Ramos (cell line): ENCODE results near the gene CRYL1.

Experiments used
- in situ Hi-C: fragments of 300-500 bp; cut with MboI; formaldehyde crosslinking; loops from one replicate; pipeline ENCODE4 v1.14.3; 2022; ENCODE audit warnings: low sequenced_read_pairs; ENCODE audit not compliant: unreplicated experiment

CRYL1 gene

DNA sequence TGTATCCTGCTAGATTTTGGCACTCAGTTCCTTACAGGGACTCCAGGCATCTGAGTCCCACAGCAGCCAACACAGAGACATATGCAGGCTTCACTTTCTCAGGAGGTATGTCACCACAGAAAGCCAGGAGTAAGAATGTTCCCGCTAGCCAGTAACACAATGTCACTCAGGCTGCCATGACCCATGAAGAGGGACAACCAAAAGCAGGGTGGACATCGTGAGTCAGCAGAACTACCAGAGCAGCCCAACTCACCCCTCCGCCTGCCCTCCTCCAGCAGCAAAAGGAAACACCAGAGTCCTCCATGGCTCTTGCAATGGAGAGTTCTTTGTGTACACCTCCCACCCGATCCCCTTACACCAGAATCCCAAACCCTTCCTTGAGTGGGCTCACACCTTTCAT is 95.4 kb downstream of the CRYL1 start:
- in situ Hi-C loops: no loop called here

DNA sequence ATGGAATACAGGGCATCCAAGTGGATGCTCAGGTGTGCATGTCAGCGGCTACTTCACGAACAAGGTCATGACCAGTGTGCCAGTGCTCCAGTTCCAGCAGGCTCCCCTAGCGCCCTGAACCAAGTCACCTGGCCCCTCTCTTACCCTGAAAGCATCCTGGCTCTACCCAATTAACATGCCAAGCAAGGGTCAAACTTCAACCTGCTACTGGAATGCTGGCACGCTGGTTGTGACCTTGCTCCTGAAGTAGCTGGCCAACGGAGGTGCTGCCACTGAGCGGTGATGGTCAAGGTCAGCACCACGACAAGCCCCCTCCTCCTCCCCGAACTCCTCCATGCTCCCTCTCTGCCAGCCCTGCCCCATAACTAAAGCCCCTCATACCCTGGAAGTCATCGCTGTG is 96.0 kb downstream of the CRYL1 start:
- in situ Hi-C loops: no loop called here

DNA sequence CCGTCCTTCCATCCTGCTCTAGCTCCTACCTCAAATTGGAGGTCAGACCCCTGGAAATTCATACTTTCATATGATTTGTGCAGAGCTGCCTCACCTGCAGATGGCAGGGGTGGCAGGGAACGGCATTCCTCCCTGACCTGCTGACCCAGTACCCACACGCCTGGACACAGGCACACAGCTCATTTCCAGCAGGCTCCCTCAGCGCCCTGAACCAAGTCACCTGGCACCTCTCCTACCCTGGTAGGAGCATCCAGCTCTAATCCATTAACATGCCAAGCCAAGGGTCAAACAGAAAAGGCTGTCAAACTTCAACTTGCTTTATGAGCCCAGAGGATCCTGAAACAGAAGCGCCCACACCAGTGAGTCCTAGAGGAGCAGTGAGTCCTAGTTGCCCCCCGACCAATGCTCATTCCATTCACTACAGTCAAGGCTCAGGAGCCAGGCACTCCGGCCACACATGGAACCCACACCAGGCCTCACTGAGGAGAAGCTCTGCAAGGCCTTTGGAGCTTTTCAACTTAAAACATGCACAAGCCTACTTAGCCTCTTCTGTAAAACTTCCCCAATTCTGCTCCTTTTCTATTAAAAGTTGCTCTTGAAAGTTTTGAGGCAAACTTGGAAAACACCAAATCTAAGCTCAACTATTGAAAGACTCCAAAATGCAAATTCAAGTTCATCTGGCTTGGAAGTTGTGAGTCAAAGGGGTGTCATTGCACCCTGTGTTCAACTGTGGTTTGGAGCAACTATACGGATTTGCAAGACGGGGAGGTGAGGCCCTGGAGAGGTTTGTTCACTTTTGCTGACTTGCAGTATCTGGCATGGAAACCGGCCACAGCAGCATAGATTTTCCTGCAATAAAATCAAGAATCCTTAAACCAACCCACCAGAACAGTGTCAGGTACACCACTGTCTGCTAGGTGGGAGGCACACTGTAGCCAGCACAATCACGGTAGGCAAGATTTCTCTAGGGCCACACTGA is 96.7 kb downstream of the CRYL1 start:
- in situ Hi-C loops: no loop called here

DNA sequence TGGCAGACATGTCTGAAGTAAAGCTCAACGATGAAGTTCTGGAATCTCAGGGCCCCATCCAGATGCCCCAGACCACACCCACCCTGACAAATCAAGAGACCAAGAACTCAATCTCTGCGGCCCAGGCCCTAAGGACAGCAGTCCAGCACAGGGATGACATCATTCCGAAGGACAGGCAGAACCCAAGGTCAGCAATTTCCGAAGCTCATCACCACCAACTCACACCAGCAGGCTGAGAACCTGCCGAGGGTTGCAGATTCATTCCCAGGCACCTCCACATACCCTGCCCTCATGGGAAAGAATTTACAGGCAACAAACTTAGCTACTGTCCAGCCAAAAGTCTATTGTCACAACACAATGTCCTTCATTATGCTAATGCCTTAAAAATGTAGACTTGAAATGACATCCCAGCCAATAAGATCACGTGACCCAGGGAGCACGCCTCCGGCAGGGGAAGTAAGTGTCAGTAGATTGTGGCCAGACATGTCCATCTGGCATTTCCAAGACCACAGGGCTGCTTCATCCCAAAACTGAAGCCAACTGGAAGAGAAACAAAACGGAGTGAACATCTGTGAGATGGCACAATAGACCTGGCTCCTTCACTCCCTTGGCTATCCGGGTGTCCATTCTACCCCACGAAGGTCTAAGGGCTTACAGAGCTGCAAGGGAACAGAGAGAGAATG is 98.8 kb downstream of the CRYL1 start:
- in situ Hi-C loops: no loop called here

DNA sequence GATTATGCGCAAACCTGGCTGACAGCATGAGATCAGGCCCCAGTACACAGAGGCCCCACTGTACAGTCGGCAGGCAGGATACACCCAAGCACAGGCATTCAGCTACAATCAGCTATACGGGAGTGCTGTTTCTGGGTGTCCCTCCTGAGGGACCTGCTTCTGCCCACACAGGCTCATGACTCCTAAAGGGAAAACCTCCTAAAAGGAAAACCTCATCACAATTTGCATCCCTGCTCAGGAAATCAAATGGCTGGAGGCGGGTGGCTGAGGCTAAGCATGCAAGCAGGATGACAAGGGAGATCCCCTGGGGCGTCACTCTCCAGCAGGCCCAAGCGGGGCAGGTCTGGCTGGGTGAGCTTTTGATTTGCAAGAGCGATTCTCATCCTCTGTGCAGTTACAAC is 99.8 kb downstream of the CRYL1 start:
- in situ Hi-C loops: no loop called here

DNA sequence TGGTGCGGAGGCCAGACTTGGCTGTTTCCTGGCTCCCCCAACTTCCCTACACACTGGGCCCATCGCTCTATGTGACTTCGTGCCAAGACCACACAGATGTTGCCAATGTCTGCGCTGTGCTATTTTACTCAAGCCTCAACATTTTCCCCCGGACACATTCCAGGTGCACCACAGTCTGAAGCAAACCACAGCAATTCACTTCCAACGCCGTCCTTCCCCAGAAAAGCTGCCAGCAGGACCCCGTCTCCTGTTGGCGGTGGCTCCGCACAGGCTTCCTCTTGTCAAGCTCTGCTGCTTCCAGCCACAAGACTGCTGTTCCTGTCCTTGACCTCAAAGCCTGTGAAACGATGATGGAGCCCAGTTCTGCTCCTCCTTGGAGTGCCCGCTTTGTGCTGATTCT is 100.7 kb downstream of the CRYL1 start:
- in situ Hi-C loops: no loop called here

DNA sequence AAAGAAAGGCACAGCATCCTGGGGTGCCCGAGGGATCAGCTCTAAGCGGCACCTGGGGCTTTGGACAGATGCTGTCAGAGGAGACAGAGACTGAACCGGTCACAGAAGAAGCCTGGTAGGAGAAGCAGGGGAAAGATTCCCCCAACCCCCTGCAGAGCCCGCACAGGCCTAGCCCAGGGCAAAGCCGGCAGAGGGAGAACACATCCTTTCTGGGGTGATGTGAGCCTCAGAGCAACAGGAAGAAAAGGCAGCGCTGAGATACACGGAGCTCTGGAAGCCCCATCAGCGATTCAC is 101.2 kb downstream of the CRYL1 start:
- in situ Hi-C loops: no loop called here

DNA sequence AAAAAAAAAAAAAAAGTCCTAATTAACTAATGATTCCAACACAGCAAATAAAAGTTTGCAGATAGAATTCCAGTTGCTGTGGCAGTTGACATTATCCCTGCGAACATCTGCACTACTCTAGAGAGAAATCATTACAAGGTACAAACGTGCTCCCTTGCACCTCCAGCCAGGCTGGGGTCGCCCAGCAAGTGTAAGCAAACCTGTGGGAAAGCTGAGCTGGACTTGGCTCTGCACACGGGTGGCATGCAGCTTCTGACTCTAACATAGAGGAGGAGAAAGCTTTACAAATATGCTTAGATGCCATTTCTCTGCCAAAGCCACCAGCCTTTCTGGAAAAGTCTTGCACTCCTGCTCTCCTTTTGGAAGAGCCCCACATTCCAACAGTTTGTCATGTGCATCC is 103.3 kb downstream of the CRYL1 start:
- in situ Hi-C loops: no loop called here

DNA sequence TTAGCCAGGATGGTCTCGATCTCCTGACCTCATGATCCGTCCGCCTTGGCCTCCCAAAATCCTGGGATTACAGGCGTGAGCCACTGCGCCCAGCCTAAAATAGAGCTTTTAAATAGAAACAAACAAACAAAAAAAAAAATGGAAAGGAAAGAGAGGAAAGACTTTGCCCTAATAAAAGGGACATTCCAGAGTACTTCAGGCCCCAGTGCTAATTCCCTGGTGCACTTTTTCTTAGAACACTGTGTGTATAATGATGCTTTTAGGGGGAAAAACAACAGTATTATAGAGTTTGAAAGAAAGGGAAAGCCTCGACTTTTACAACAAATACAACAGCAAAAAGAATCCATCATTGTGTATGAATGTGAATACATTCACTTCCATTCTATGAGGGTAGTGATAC is 104.7 kb downstream of the CRYL1 start:
- in situ Hi-C loops: no loop called here

DNA sequence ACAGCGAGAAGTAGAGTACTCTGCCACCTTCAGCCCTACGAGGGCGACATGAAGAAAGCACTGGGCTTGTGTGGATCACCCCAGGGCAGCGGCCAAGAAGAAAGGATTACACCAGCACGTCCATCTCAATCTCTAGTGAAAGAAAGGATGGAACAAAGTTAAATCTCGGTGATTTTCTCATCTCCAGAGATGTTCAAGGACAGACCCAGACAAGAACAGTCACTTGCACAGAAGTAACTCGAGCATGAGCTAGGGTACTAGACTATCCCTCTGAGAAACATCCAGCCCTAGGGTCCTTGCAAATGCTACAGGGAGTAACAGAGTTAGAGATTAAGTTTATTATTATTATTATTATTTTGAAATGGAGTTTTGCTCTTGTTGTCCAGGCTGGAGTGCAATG is 106.7 kb downstream of the CRYL1 start:
- in situ Hi-C loops: no loop called here

DNA sequence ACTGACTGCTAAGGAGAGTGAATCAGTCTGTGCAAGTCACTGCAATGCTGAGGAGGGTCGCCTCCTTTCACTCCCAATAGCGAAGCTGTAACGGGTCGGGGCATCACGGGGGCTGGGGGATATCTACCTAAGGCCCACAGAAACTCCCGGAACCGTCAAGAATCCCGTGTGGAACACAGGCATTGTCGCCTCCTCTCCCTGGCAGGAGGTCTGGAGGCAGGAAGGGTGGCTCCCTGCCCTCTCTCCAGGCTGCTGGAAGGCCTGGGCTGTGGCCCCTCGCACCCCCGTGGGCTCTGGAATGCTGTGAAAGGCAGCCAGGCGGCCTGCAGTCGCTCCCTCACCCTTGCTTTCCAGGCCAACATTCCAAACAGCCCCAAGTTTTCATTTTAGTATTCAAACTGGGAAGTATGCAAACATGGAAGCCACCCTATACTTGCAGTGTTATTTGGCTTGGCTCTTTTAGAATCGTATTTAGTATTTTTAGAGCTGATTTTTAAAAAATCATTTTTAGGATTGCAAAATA is 109.4 kb downstream of the CRYL1 start:
- in situ Hi-C loops: no loop called here

DNA sequence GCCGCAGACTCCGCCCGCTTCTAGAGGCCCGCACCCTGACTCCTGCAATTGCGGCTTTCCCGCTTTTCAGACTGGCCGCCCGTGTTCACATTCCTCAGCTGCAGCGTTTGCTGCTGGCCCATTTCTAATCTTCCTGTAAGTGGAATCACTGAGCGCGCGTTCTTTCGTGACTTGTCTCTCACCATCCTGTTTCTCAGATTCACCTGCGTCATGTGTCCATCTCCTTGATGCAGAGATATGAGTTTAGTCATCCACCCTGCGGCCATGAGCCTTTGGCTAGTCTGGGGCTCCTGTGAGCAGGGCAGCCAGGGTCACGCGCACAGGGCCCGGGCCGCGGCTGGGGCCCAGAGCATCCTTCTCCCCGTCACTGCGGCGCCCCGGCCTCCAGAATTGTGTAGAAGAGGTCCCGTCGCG is 110.0 kb downstream of the CRYL1 start:
- in situ Hi-C loops: no loop called here

DNA sequence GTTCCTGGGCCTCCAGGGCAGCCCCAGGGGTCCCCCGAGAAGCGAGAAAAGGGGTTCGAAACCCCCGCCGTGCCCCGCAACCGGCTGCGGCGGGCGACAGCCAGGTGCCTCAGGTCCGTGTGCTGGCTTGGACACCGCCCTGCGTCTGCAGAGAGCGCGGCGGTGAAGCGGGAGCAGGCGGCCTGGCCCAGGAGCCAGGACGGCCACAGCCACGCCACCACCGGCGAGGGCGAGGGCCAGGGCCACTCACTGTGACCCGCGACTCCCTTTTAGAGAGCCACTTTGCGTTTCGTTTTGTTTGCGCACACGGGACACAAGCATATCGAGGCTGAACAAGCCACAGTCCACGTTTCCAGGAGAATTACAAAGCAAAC is 110.4 kb downstream of the CRYL1 start:
- in situ Hi-C loops: no loop called here

DNA sequence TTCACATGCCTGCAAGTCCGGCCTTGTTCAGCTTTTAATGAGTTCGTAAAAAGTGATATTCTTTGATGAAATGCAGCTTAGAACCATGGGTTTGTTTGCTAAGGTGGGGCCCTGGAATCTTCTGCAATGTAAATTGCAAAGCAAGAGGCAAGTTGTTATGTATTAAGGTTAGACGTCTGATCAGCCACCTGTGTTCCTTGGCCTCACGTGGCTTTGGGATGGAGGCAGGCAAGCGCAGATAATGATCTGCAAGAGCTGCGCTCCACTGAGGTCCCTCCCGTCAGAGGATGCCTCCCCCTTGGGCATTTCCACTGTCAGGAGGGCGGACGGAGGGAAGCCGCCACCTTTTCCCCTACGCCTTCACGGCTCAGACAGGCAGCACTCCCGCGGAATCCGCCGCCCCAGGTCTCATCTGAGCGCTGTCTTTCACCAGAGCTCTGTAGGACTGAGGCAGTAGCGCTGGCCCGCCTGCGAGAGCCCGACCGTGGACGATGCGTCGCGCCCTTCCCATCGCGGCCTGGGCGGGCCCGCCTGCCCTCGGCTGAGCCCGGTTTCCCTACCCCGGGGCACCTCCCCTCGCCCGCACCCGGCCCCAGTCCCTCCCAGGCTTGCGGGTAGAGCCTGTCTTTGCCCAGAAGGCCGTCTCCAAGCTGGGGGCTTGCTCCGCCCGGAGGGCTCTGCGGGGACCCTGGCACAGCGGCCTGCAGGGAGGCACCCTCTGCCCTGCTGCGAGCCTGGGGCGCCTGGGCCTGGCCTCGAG is 110.9 kb downstream of the CRYL1 start:
- in situ Hi-C loops: no loop called here

DNA sequence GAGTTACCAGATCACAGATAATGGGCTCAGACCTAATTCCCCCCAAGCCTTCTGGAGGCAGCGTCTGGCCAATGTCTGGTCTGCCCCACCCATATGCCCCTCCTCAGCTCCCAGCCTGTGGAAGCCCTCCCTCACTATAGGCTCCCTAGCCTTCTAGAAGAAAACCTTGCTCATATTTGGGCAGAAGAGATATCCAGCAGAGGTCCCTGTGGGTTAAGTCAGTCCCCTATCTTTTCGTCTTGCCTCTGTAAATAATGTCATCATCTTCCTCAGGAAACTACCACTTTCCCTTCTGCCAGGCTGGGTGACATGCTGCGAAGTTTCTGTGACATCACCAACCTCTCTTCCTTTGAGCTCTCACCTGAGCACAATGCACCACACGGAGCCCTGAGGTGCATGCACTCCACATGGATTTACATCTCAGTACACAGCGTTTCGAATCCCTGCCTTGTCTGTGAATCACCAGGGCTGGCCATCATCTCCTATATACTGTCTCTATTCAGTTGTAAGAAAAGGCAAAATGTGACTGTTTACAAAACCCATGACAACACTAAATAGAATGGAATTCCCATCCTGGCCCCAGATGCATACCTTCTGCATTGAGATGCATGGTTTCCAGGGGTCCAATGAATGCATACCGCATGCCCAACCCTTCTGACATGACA is 112.8 kb downstream of the CRYL1 start:
- in situ Hi-C loops: no loop called here

DNA sequence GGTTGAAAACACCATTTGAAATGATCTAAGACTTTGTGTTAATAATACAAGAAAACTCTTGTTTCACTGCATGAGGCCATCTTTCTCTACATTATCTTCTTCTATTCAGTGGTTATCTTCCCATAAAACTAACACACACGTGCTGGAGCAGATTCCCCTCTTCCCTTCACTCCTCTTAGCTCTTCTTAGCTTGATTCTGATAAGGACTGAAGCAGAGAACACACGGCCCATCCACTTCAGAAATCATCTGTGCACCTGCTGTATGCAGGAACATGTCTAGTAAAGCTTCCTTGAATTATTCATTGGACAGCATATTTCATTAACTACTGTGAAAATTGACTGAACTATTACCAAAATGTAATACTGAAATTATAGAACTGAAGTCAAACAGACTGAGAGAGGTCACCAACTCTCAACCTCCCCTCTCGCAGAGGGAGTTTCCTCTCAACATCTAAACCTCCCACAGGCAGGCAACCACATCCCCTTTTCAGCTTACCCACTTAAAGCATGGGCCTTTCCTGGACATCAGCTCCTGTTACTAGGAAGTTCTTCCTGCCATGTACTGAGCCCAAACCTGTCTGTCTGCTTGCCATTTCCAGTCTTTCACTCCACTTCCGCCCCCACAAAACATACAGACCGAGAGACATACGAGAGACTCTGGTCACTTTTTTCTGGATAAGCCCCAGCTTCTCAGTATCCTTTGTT is 113.9 kb downstream of the CRYL1 start:
- in situ Hi-C loops: no loop called here

DNA sequence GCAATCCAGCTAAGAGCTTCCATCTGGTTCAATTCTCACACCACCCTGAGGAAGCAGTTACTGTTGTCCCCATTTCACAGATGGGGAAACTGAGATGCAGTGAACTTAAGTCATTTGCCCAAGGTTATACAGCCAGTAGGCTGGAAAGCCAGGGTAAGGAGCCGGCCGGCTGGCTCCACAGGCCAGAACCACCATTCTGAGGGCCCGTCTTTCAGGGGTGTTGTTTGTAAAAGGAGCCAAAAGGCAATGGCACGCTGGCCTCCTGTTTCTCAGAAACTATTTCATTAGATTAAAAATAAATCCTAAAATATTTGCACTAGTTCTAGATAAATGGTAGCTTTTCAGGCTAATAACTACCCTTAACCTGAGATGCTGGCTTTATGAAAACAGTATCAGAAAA is 114.9 kb downstream of the CRYL1 start:
- in situ Hi-C loops: no loop called here

DNA sequence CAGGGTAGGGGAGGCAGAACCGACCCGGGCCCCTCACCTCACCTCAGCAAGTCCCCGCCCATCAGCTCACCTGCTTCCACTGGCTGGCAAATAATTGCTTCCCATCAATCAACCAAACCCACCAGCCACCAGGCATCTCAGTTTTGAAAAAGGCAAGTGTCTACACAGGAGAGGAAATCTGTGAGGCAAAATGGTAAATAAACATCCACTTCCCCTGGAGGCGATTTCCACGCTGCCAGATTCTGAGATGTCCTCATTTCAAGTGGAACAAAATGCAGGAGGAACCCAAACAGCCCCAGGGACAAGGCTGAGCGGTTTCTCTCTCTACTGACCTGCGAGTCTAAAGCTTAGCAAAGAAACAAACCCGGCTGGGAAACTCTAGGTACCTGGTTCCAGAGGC is 117.5 kb downstream of the CRYL1 start:
- in situ Hi-C loops: loop anchor here (10.0 kb wide), 1 partner anchor 63 kb away; no protein-coding TSS in a partner anchor

DNA sequence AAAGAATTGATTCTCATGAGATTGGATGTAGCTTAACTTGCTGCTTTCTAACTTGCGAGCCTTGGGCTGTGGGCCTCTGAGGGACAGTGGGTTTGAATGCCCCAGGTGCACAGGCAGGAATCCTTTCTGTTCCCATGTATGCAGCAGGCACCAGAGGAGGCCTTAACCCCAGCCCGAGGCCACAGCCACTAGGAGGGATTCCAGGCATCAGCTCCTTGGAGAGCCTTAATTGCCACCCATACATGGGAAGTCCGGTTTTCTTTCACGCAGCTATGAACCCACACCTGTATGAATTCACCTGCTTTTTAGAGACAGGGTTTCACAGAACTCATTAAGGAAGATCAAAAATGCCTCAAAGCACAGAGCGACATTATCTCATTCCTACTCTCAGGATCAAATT is 117.9 kb downstream of the CRYL1 start:
- in situ Hi-C loops: loop anchor here (10.0 kb wide), 1 partner anchor 63 kb away; no protein-coding TSS in a partner anchor

DNA sequence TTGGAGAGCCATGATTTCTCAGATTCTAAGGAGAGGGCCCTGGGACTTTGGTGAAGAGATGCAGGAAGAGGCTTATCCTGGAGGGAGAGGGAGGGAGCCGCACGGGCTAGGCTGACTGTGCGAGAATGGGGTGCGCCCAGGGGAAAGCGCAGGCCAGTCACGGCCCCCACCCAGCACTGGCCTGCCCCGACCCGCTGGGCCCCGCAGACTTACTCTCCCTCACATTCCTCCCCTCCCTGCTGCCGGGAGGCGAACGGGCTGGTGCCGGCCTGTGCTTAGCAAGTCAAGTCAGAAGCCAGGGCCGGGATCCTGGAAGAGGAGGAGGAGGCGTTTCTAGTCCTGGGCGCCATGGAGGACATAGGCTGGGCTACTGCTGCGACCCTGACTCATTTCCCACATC is 120.0 kb downstream of the CRYL1 start:
- in situ Hi-C loops: loop anchor here (10.0 kb wide), 1 partner anchor 61 kb away; no protein-coding TSS in a partner anchor
